Testis (tissue), 2 donors: ENCODE data around the gene RPL29.

Experiments
- CTCF ChIP-seq, 3 experiments: fragments of 450-650 bp in 2 of 3; fragments of 200-600 bp in 1 of 3; sonication (generic) in 1 of 3; IDR thresholded peaks; one replicate each; pipeline ENCODE4 v1.5.1; 2016 to 2019; ENCODE audit warnings: antibody characterized with exemption in 3 of 3, mild to moderate bottlenecking in 2 of 3, moderate library complexity in 1 of 3
- POLR2A ChIP-seq: fragments of 450-650 bp; IDR thresholded peaks from one replicate; pipeline ENCODE4 v1.6.1; 2017; ENCODE audit warnings: antibody characterized with exemption, mild to moderate bottlenecking, moderate library complexity

- TF ChIP-seq CTCF (IDR thresholded peaks at IDR 0.05) (no peak), POLR2A (no peak)
Observed at GRCh38 chr3:52031896-52032295, 36.2 kb upstream of the RPL29 start.
